Activated CD8-positive, alpha-beta memory T cell treated with anti-CD3 and anti-CD28 coated beads for 4 hours (primary cell): ENCODE data around the gene DNAJC5G.
A peak's percentile ranks its signal among the peaks of the same experiment; 100 is the strongest.
"Not testable (repeated sequence)": the region's sequence is repeated elsewhere in the genome, so short reads cannot be mapped to it uniquely, and the experiment has no call there.

Experiments
- DNase-seq, 2 donors: peaks; one replicate each; pipeline ENCODE4 v3.0.0-alpha.2; 2020; ENCODE audit warnings: low read depth in 2 of 2

Gene DNAJC5G

DNA sequence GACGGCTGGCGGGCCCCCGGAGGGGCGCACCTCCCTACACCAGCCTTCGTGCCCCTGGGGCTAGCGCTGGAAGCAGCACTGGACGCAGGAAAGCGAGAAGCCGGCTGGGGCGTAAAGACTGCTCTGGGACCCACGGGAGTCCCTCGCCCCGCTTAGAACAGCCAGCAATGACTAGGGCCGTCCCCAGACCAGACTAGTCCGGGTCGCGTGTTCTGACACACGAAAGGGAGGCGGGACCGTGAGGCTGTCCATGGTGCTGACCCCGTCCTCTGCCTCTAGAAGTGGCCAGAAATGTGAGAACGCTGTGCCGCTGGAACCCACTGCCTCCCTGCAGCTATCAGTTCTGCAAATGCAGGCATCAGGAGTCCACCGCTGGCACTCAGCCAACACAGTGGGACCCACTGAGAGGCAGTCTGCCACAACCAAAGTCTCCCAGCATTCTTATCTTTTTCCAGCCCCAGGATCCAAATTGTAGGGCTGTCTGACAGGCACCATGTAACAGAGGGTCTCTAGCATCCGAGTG is 33.2 kb downstream of the DNAJC5G start, which contains the start of gene UCN:
UCN (minus strand) TSS at position 87 of the 523 bp plus-strand sequence. CDS start 550 bp downstream, outside the sequence.
- no peak for DNase-seq

DNA sequence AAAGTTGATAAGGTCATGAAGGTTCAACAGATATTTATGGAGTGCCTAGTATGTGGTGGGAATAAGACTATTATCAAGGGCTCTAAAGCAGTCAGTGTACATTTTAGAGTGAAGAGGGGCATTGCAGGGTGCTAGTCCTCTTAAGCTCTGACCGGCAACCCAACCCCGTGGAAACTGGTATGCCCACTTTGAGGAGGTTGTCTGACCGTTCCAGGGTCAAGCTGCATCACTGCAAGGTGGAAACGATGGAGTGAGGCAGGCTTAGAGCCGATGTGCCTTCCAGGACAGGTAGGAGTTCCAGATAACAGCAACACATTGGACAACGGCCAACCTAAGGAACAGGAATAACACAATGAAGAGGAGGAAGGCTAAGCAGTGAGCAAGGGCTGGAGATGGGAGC is 34.4 kb downstream of the DNAJC5G start:
- no peak for DNase-seq

DNA sequence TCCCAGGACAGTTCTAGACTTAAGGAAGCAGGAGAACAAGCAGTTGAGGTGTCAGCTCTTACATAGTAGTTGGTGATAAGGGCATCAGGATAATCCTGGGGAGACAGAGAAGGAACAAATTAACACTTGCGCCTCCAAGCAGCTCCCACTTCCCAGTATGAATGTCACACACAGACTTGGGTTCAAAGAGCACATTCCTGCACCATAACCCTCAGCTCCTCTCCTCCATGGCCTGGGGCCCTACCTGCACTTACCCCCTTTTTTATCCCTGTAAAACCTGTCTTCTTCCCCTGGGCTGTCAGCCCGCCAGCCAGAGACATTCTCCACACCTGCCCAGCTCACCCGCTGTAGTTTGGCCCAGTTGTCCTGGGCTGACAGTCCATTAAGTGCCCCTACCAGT is 36.9 kb downstream of the DNAJC5G start:
- DNase-seq, result no peak

DNA sequence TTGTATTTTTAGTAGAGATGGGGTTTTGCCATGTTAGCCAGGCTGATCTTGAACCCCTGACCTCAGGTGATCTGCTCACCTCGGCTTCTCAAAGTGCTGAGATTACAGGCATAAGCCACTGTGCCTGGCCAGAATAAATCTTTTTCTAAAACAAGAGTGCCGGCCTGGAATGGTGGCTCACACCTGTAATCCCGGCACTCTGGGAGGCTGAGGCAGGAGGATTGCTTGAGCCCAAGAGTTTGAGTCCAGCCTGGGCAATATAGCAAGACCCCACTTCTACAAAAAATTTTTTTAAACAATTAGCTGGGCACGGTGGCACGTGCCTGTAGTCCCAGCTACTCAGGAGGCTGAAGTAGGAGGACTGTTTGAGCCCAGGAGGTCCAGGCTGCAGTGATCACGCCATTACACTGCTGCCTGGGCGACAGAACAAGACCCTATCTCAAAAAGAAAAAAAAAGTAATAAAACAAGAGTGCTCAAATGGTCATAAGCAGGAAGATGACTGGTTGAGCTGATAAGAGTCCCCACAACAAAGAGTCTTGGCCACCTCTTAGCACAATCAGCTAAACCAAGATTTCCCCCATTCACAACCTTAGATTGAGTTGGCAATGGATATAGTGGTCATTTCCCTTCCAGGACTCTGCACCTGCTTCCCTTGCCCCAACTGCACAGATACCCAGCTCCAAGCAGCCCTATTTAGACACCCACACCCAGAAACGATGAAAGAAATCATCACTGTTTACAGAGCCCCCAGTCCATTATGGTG is 38.8 kb downstream of the DNAJC5G start:
- DNase-seq, result no peak

DNA sequence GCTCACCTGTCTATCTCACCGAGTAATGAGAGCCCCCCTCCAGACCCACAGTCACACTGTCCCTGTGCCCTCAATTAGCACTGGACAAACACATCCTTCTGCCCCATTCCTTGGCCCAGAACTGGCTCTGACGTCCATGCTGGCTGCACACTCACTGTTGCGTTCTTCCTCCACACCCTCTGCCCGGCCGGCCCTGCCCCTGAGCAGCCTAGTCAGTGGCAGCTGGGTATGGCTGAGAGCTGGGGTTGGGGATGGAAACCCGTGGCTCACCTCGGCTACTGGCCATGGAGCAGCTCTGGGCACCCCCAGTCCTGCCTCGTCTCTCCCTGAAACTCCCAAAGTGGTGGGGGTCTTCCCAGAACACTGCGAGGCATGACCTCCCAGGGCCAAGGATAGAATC is 39.5 kb downstream of the DNAJC5G start:
- DNase-seq, result no peak

DNA sequence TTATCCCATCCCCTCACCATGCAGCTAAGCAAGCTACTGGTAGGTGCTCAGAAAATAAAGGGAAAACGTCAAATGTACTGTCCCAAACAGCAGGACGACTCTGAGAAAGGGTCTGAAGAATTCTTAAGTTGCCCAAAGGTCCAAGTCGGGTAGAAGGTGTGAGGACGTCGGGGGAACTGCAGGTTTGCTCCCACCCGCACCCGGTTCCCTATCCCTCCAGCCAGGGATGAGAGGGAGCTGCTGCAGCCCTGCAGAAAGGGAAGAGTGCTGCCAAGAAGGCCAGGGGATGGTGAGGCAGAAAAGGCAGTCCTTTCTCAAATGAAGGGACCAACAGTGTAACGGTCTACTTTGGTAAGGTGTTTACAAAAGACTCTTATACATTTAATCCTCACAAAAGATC is 39.9 kb downstream of the DNAJC5G start:
- DNase-seq, result no peak

DNA sequence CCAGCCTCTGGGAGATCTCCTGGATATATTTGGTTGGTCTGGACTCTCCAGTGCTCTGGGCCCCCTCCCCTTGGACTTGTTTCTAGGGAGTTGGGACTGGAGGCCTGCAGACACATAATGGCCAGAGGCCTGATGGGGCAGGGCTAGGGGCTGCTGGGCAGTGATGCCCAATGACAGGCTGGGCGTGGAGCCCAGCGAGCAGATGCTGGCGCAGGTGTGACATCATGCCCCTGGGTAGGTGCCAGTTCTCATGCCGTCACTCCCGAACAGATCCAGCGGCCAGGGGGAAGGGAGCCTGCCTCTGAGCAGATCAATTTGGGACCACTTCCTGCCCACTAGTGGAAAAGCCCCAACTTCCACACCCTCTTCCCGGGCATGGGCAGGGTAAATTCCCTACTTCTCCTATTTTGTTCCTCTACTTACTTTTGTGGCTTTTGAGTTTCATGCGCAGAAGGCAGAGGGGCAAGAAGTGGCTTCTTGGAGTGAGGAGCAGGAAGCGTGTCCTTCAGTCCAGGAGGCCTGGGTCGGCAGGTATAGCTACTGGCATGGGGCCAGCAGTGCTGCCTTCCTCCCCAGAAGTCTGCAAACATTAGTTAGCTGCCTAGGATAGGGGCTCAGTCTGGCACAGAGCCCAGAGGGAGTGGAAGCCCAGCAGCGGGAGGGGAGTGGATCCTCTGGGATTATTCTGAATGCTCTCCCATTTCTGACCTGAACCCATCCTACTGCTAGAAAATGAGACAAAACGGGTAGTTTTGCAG is 41.6 kb downstream of the DNAJC5G start:
- DNase-seq, result no peak

DNA sequence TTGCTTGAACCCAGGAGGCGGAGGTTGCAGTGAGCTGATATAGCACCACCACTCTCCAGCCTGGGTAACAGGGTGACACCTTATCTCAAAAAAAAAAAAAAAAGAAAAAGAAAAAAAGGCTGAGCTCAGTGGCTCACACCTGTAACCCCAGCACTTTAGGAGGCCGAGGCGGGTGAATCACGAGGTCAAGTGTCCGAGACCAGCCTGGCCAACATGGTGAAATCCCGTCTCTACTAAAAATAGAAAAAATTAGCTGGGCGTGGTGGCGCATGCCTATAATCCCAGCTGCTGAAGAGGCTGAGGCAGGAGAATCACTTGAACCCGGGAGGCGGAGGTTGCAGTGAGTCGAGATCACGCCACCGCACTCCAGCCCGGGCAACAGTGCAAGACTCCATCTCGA is 44.6 kb downstream of the DNAJC5G start:
- not testable (repeated sequence) for DNase-seq

DNA sequence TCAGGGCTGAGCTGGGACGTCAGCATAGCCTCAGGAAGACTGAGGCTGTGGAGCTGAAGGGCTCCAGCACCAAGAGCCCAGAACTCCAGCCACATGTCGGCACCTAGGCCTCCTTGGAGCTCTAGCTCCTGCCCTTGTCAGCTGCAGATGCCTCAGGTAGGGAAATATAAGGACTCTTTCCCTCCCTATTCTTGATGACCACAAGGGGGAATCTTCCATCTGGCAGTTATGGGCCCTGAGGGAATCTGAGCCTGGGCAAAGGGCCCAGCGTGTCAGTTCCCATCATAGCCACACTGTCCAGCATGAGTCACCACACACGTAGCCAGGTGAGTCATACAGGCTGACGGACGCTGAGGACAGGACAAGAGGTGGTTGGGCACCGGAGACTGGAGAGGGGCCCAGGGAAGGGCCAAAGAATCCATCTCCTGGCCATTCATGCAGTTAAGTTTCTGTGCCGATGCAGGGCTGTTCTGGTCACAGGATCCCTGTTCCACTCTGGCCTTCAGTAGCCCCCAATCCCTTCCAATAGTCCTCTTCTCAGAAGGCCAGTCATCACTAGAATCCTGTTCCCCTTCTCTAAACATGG is 45.8 kb downstream of the DNAJC5G start:
- no peak for DNase-seq

DNA sequence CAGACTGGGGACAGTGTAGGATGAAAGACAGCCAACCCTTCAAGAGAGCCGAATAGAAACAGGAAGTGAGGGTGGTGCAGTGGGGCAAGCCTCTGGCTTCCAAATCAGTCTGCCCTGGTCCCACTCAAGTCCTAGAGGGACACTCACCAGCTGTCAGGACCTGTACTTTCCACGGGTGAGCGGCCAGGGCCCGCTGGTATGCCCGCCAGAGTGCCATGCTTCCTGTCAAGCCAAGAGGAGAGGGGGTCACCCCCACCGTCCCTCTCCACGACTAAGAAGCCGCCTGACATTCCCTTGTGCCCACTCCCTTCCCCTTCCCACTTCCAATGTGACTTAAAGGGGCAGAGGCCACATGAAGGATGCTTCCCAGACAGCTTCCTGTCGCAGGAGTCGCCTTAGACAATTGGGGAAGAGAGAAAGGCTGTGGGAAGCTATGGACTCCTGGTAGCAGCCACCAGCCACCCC is 47.1 kb downstream of the DNAJC5G start:
- DNase-seq, result no peak

DNA sequence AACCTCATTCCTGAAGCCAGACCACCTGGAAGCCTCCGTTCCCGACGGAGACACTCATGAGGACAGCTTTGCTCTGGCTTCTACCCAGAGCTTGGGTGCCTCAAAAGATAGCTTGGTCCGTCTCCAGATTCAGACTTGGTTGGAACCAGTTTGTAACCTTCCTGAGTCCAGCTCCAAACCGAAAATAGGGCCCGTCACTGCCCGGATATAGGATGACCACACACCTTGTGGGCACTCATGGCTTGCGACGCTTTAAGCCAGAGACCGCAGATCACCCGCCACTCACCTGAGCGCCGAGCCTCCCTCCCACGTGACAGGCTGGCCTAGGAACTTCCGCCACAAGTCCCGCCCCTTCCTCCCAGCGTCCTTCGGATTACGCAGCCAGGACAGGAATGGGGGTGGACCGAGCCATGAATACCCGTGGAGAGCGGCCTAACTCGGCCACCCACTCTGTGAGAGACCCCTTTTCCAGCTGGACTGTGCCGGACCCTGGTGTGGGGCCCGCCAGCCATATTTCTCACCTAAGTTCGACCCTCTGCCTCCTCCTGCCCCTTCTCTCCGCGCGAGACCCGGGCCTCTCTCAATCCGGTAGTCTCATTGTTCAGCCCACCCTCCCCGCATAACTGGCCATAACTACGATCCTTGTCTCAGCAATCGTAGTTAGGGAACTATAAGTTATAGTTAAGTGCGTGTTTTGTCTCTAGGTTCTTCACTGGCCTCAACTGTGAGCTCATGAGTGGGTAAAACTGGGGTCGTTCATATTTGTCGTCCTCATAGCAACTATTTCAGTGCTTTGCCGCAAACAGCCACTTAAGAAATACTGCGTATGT is 47.7 kb downstream of the DNAJC5G start, which contains the start of gene MPV17:
MPV17 (minus strand) TSS at position 332 of the 830 bp plus-strand sequence. CDS start 580 bp downstream, outside the sequence.
- peak; percentile 74 to 76 for DNase-seq

DNA sequence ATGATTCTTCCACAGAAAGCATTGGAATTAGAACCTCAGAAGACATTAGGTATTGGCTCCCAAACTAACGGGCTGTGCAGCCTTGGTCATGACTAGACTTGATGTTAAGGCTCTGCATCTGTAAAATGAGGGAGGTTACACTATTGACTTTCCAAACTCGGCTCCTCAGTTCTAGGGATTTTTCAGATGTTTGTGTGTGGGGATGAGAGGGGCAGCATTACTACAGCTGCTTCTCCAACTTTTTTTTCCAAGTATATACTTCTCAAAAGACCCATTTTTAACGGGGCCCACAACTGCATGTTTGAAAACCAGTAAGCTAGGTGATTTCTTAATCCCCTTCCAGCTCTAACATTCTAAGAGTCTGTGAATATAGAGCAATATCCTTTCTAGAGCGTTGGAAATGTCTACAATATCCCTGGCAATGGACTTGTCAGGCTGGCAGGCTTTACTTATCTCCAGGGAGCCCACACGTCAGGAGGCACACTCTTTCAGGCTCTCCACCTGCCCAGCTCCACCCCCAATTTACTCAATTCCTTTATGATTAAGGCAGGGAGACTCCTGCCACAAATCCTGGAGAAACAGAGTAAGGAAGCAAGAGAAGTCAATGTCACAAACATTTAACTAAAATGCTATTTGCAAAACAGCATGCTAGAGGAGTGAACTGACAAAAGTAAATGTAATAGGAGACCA is 48.5 kb downstream of the DNAJC5G start:
- no peak for DNase-seq

DNA sequence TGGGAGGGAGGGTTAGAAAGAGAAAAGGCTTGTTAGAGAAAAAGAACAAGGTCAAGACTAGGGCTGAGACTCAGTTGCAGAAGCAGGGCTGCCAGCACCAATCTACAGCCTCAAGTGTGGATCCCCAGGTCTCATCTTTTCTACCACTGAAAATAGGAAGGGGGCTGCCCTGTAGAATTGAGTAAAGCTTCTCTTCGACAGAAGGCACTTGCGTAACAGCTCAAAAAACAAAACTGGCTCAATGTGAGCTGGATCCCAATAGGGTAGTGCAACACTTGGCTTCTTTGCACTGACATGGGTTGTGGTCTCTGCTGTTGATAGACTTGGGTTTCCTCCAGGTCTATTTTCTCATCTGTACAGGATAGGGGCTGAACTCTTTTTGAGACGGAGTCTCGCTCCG is 49.5 kb downstream of the DNAJC5G start:
- no peak for DNase-seq
